GM12878 (cell line): ENCODE results near the gene NSMCE1. TPM values are rescaled to one million over a fixed set of nuclear protein-coding genes. Genes with fewer than 3 reads are reported as not detected.

Source experiments
- BACH1 ChIP-seq: fragments of 450-650 bp; IDR thresholded peaks from 2 replicates; pipeline ENCODE4 v1.6.1; 2017; ENCODE audit warnings: mild to moderate bottlenecking, borderline replicate concordance
- BCL11A ChIP-seq: IDR thresholded peaks from 2 replicates; pipeline ENCODE4 v1.6.1; 2011; ENCODE audit warnings: low read depth, low read length
- CHD2 ChIP-seq: IDR thresholded peaks from 2 replicates; pipeline ENCODE4 v1.6.1; 2011; ENCODE audit warnings: low read depth, low read length, improper control_type of control experiment, borderline replicate concordance
- CREM ChIP-seq: IDR thresholded peaks from 2 replicates; pipeline ENCODE4 v1.6.1; 2014; ENCODE audit warnings: antibody characterized with exemption, low read depth
- EED ChIP-seq: sonication (generic); IDR thresholded peaks from 2 replicates; pipeline ENCODE4 v1.6.1; 2016; ENCODE audit warnings: antibody characterized with exemption, low read depth
- EP300 ChIP-seq, 2 experiments: fragments of 150-350 bp in 1 of 2; IDR thresholded peaks; 2 replicates each; pipeline ENCODE4 v1.6.1; 2011 to 2012; ENCODE audit warnings: low read depth in 2 of 2, low read length in 2 of 2, borderline replicate concordance in 1 of 2, improper control_type of control experiment in 1 of 2, inconsistent platforms in 1 of 2; ENCODE audit not compliant: control insufficient read depth in 1 of 2
- ESRRA ChIP-seq: IDR thresholded peaks from 2 replicates; pipeline ENCODE4 v1.6.1; 2012; ENCODE audit warnings: mild to moderate bottlenecking, low read length, improper control_type of control experiment
- FOXK2 ChIP-seq: fragments of 450-650 bp; IDR thresholded peaks from 2 replicates; pipeline ENCODE4 v1.6.1; 2017; ENCODE audit warnings: mild to moderate bottlenecking, moderate library complexity
- FOXM1 ChIP-seq: IDR thresholded peaks from 2 replicates; pipeline ENCODE4 v1.6.1; 2012; ENCODE audit warnings: low read depth, mild to moderate bottlenecking, inconsistent platforms, low read length, moderate library complexity
- GABPA ChIP-seq: IDR thresholded peaks from 2 replicates; pipeline ENCODE4 v1.6.1; 2014; ENCODE audit warnings: antibody characterized with exemption, low read depth, mild to moderate bottlenecking, inconsistent platforms
- GATAD2B ChIP-seq: fragments of 450-650 bp; conservative IDR thresholded peaks from 2 replicates; pipeline ENCODE4 v1.6.1; 2017; ENCODE audit warnings: low read depth, mild to moderate bottlenecking, moderate library complexity
- IKZF1 ChIP-seq: fragments of 450-650 bp; conservative IDR thresholded peaks from 2 replicates; pipeline ENCODE4 v1.6.1; 2017; ENCODE audit warnings: antibody characterized with exemption, mild to moderate bottlenecking
- IRF4 ChIP-seq: IDR thresholded peaks from 2 replicates; pipeline ENCODE4 v1.6.1; 2011; ENCODE audit warnings: low read depth, low read length
- IRF5 ChIP-seq: fragments of 450-650 bp; IDR thresholded peaks from 2 replicates; pipeline ENCODE4 v1.6.1; 2017; ENCODE audit warnings: borderline replicate concordance
- JUND ChIP-seq: IDR thresholded peaks from 2 replicates; pipeline ENCODE4 v1.6.1; 2012; ENCODE audit warnings: low read depth, mild to moderate bottlenecking, low read length, improper control_type of control experiment, moderate library complexity
- MEF2A ChIP-seq: IDR thresholded peaks from 2 replicates; pipeline ENCODE4 v1.6.1; 2011; ENCODE audit warnings: low read depth, mild to moderate bottlenecking, low read length, moderate library complexity; ENCODE audit not compliant: insufficient read depth
- MEF2B ChIP-seq: fragments of 450-650 bp; IDR thresholded peaks from 2 replicates; pipeline ENCODE4 v1.6.1; 2018; ENCODE audit warnings: mild to moderate bottlenecking, moderate library complexity; ENCODE audit not compliant: partially characterized antibody, poor library complexity, severe bottlenecking
- NBN ChIP-seq: fragments of 450-650 bp; IDR thresholded peaks from 2 replicates; pipeline ENCODE4 v1.6.1; 2016
- NR2C1 ChIP-seq: fragments of 450-650 bp; IDR thresholded peaks from 2 replicates; pipeline ENCODE4 v1.6.1; 2017; ENCODE audit warnings: antibody characterized with exemption, mild to moderate bottlenecking, moderate library complexity
- PAX5 ChIP-seq: IDR thresholded peaks from 2 replicates; pipeline ENCODE4 v1.6.1; 2011; ENCODE audit warnings: low read depth, low read length, borderline replicate concordance
- RAD21 ChIP-seq: IDR thresholded peaks from 2 replicates; pipeline ENCODE4 v1.6.1; 2011; ENCODE audit warnings: mild to moderate bottlenecking, low read depth, low read length, moderate library complexity; ENCODE audit not compliant: insufficient read depth
- RCOR1 ChIP-seq: conservative IDR thresholded peaks from 2 replicates; pipeline ENCODE4 v1.6.1; 2012; ENCODE audit warnings: low read depth, low read length, improper control_type of control experiment
- RELB ChIP-seq: fragments of 450-650 bp; IDR thresholded peaks from 2 replicates; pipeline ENCODE4 v1.6.1; 2017; ENCODE audit warnings: low read depth, mild to moderate bottlenecking, moderate library complexity
- SRF ChIP-seq, 2 experiments: IDR thresholded peaks; 2 replicates each; pipeline ENCODE4 v1.6.1; 2011; ENCODE audit warnings: low read depth in 2 of 2, low read length in 2 of 2, mild to moderate bottlenecking in 1 of 2, moderate library complexity in 1 of 2
- STAT1 ChIP-seq: fragments of 450-650 bp; conservative IDR thresholded peaks from 2 replicates; pipeline ENCODE4 v1.6.1; 2014; ENCODE audit warnings: antibody characterized with exemption, mild to moderate bottlenecking
- USF2 ChIP-seq: IDR thresholded peaks from 2 replicates; pipeline ENCODE4 v1.6.1; 2011; ENCODE audit warnings: low read depth, low read length, improper control_type of control experiment, borderline replicate concordance
- polyA plus RNA-seq, 11 experiments: library from polyadenylated mRNA; depleted of rRNA in 4 of 11; unstranded in 6 of 11; stranded (reverse) in 5 of 11; fragments of >200 nt; fragmentation: Nextera tagmentation in 4 of 11; fragmentation: Illumina TruSeq in 1 of 11; extraction: Ambion mirVana in 4 of 11; extraction: Trizol in 1 of 11; gene quantifications; 1 replicate in 1 of 11; 2 replicates in 10 of 11; pipeline versions ENCODE4 v1.2.1 to v1.2.3, GENCODE V29; 2011 to 2016; ENCODE audit warnings: inconsistent platforms in 2 of 11, missing spikeins in 2 of 11, low read depth in 1 of 11
- total RNA-seq, 4 experiments: library from RNA; depleted of rRNA in 3 of 4; stranded (reverse); fragments of >200 nt in 3 of 4; fragmentation: Illumina TruSeq in 1 of 4; extraction: Trizol in 1 of 4; gene quantifications; 2 replicates each; pipeline versions ENCODE4 v1.2.1 to v1.2.3, GENCODE V29; 2013 to 2021
- TF ChIP-seq, protein P1 (sequence below): IDR thresholded peaks from 2 replicates; pipeline ENCODE4 v1.6.1; 2012; ENCODE audit warnings: low read length, inconsistent platforms

The NSMCE1 gene
- total and polyA plus RNA-seq, 10 of the 15 experiments (the other 5 are each of a cell fraction or from before 2014, with no cell fraction given) = 54.0 to 214 (median 71.4) TPM

GRCh38 chr16:27254262-27254811 lies 14.2 kb downstream of the NSMCE1 start (continued):
- TF ChIP-seq SRF (IDR thresholded peaks at IDR 0.05; ENCODE audit: low read depth in 2 of 2, low read length in 2 of 2) = no peak
- TF ChIP-seq GATAD2B = peak; percentile 48; the same call in 1 of the 2 replicates
- TF ChIP-seq IKZF1 = peak; percentile 76
- peak; percentile 82; the same call in 1 of the 2 replicates for TF ChIP-seq ESRRA
- peak; percentile 10; the same call in 1 of the 2 replicates for TF ChIP-seq RAD21
- TF ChIP-seq MEF2A = peak; percentile 85
- peak; percentile 62; the same call in 1 of the 2 replicates for TF ChIP-seq JUND
- peak; percentile 69; the same call in 1 of the 2 replicates for TF ChIP-seq CHD2
- TF ChIP-seq, protein P1, sequence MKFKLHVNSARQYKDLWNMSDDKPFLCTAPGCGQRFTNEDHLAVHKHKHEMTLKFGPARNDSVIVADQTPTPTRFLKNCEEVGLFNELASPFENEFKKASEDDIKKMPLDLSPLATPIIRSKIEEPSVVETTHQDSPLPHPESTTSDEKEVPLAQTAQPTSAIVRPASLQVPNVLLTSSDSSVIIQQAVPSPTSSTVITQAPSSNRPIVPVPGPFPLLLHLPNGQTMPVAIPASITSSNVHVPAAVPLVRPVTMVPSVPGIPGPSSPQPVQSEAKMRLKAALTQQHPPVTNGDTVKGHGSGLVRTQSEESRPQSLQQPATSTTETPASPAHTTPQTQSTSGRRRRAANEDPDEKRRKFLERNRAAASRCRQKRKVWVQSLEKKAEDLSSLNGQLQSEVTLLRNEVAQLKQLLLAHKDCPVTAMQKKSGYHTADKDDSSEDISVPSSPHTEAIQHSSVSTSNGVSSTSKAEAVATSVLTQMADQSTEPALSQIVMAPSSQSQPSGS = peak; percentile 64
- peak; percentile 69; the same call in 1 of the 2 replicates for TF ChIP-seq BCL11A
- peak; percentile 93 for TF ChIP-seq RELB
- TF ChIP-seq IRF4 = no peak
- TF ChIP-seq MEF2B = peak; percentile 96
- TF ChIP-seq FOXK2 = peak; percentile 24; the same call in 1 of the 2 replicates
- TF ChIP-seq CREM = peak; percentile 57; the same call in 1 of the 2 replicates
- TF ChIP-seq PAX5 = 0 out of 2 replicates have a peak, but pooled peaks have one; percentile 31
- 0 out of 2 replicates have a peak, but pooled peaks have one; percentile 63 for TF ChIP-seq RCOR1
- TF ChIP-seq USF2 = peak; percentile 40; the same call in 1 of the 2 replicates
- TF ChIP-seq NR2C1 = no peak
- peak; percentile 88; the same call in 1 of the 2 replicates for TF ChIP-seq NBN
- TF ChIP-seq EED = 0 out of 2 replicates have a peak, but pooled peaks have one; percentile 18
- TF ChIP-seq FOXM1 = peak; percentile 78; the same call in 1 of the 2 replicates
- no peak for TF ChIP-seq GABPA
- peak; percentile 34; the same call in 1 of the 2 replicates for TF ChIP-seq BACH1
- no peak for TF ChIP-seq IRF5
- no peak for TF ChIP-seq STAT1
- TF ChIP-seq EP300 (IDR thresholded peaks at IDR 0.05; ENCODE audit: borderline replicate concordance in 1 of 2, control insufficient read depth in 1 of 2, low read depth in 2 of 2, low read length in 2 of 2) = peak; percentile 79 to 87; a peak in 2 of 4 replicates
